ENCODE results near the gene LRCH1.

LRCH1 gene

GRCh38 chr13:46598140-46598819 lies 45.3 kb downstream of the LRCH1 start:
- TF ChIP-seq BHLHE40 (IDR thresholded peaks at IDR 0.05; ENCODE audit: borderline replicate concordance): no peak
- no peak for TF ChIP-seq SP1 (IDR thresholded peaks at IDR 0.05)
- no peak for TF ChIP-seq L3MBTL2 (conservative IDR thresholded peaks at IDR 0.05)
- no peak for TF ChIP-seq ARNT (IDR thresholded peaks at IDR 0.05)
- no peak for TF ChIP-seq HDGF (IDR thresholded peaks at IDR 0.05; ENCODE audit: borderline replicate concordance)
- TF ChIP-seq ZNF384 (IDR thresholded peaks at IDR 0.05): no peak
- no peak for TF ChIP-seq ELF4 (IDR thresholded peaks at IDR 0.05)
- no peak for TF ChIP-seq PKNOX1 (IDR thresholded peaks at IDR 0.05)
- TF ChIP-seq FOXM1 (IDR thresholded peaks at IDR 0.05; ENCODE audit: borderline replicate concordance): no peak
- TF ChIP-seq SUZ12 (IDR thresholded peaks at IDR 0.05): no peak
- TF ChIP-seq FOXK2 (IDR thresholded peaks at IDR 0.05): no peak
- no peak for TF ChIP-seq TARDBP (IDR thresholded peaks at IDR 0.05)
- no peak for TF ChIP-seq FOXA1 (IDR thresholded peaks at IDR 0.05)
- no peak for TF ChIP-seq CTBP1 (IDR thresholded peaks at IDR 0.05; ENCODE audit: borderline replicate concordance)
- ChIA-PET CTCF (no interaction called here), POLR2A (no interaction called here)
- DNase-seq (ENCODE audit: extremely low spot score): no peak

GRCh38 chr13:46598820-46599180 lies 45.8 kb downstream of the LRCH1 start:
- POLR2A ChIA-PET: no interaction called here
- DNase-seq (ENCODE audit: extremely low spot score): no peak
- CTCF ChIA-PET: no interaction called here
- TF ChIP-seq ELF4 (IDR thresholded peaks at IDR 0.05) (no peak), ARNT (IDR thresholded peaks at IDR 0.05) (no peak), LEF1 (IDR thresholded peaks at IDR 0.05; ENCODE audit: borderline replicate concordance) (no peak), CTBP1 (IDR thresholded peaks at IDR 0.05; ENCODE audit: borderline replicate concordance) (no peak), ZNF384 (IDR thresholded peaks at IDR 0.05) (no peak), FOXK2 (IDR thresholded peaks at IDR 0.05) (no peak), SUZ12 (IDR thresholded peaks at IDR 0.05) (no peak), SP1 (IDR thresholded peaks at IDR 0.05) (no peak), TARDBP (IDR thresholded peaks at IDR 0.05) (no peak), FOXM1 (IDR thresholded peaks at IDR 0.05; ENCODE audit: borderline replicate concordance) (no peak), PKNOX1 (IDR thresholded peaks at IDR 0.05) (no peak), L3MBTL2 (conservative IDR thresholded peaks at IDR 0.05) (no peak), NFRKB (IDR thresholded peaks at IDR 0.05) (no peak), BHLHE40 (IDR thresholded peaks at IDR 0.05; ENCODE audit: borderline replicate concordance) (no peak), FOXA1 (IDR thresholded peaks at IDR 0.05) (no peak), HDGF (IDR thresholded peaks at IDR 0.05; ENCODE audit: borderline replicate concordance) (no peak)

GRCh38 chr13:46600943-46601311 lies 48.0 kb downstream of the LRCH1 start:
- ChIA-PET POLR2A (no interaction called here), CTCF (no interaction called here)
- DNase-seq (ENCODE audit: extremely low spot score): no peak
- TF ChIP-seq FOXM1 (IDR thresholded peaks at IDR 0.05; ENCODE audit: borderline replicate concordance) (no peak), HDGF (IDR thresholded peaks at IDR 0.05; ENCODE audit: borderline replicate concordance) (no peak), LEF1 (IDR thresholded peaks at IDR 0.05; ENCODE audit: borderline replicate concordance) (no peak), FOXK2 (IDR thresholded peaks at IDR 0.05) (no peak), BHLHE40 (IDR thresholded peaks at IDR 0.05; ENCODE audit: borderline replicate concordance) (no peak), L3MBTL2 (conservative IDR thresholded peaks at IDR 0.05) (no peak), ELF4 (IDR thresholded peaks at IDR 0.05) (no peak)

GRCh38 chr13:46602531-46602930 lies 49.6 kb downstream of the LRCH1 start:
- CTCF ChIA-PET: interaction anchor here (0.7 to 1.9 kb wide), 3 partner anchors 9 to 116 kb away, joined by 3 to 6 read pairs (median 6); no protein-coding TSS in a partner anchor
- POLR2A ChIA-PET: no interaction called here
- TF ChIP-seq HDGF (IDR thresholded peaks at IDR 0.05; ENCODE audit: borderline replicate concordance) (no peak), ZNF384 (IDR thresholded peaks at IDR 0.05) (no peak), L3MBTL2 (conservative IDR thresholded peaks at IDR 0.05) (no peak), NFRKB (IDR thresholded peaks at IDR 0.05) (no peak), BHLHE40 (IDR thresholded peaks at IDR 0.05; ENCODE audit: borderline replicate concordance) (no peak), FOXK2 (IDR thresholded peaks at IDR 0.05) (no peak), CTBP1 (IDR thresholded peaks at IDR 0.05; ENCODE audit: borderline replicate concordance) (no peak), LEF1 (IDR thresholded peaks at IDR 0.05; ENCODE audit: borderline replicate concordance) (no peak), ELF4 (IDR thresholded peaks at IDR 0.05) (no peak), FOXA1 (IDR thresholded peaks at IDR 0.05) (no peak), PKNOX1 (IDR thresholded peaks at IDR 0.05) (no peak), TARDBP (IDR thresholded peaks at IDR 0.05) (no peak), ARNT (IDR thresholded peaks at IDR 0.05) (no peak), FOXM1 (IDR thresholded peaks at IDR 0.05; ENCODE audit: borderline replicate concordance) (no peak), SP1 (IDR thresholded peaks at IDR 0.05) (no peak), SUZ12 (IDR thresholded peaks at IDR 0.05) (no peak)
- no peak for DNase-seq (ENCODE audit: extremely low spot score)

GRCh38 chr13:46603165-46603603 lies 50.2 kb downstream of the LRCH1 start:
- CTCF ChIA-PET: interaction anchor here (0.7 to 1.9 kb wide), 4 partner anchors 8 to 115 kb away, joined by 3 to 6 read pairs (median 5); no protein-coding TSS in a partner anchor
- DNase-seq (ENCODE audit: extremely low spot score): no peak
- POLR2A ChIA-PET: no interaction called here
- TF ChIP-seq BHLHE40 (IDR thresholded peaks at IDR 0.05; ENCODE audit: borderline replicate concordance) (no peak), HDGF (IDR thresholded peaks at IDR 0.05; ENCODE audit: borderline replicate concordance) (no peak), ZNF384 (IDR thresholded peaks at IDR 0.05) (no peak), SP1 (IDR thresholded peaks at IDR 0.05) (no peak), FOXM1 (IDR thresholded peaks at IDR 0.05; ENCODE audit: borderline replicate concordance) (no peak), L3MBTL2 (conservative IDR thresholded peaks at IDR 0.05) (no peak)

Measured in HEK293T (cell line).